Body of pancreas (tissue), 4 donors: ENCODE measurements around the gene TST.

Experiments
- POLR2A ChIP-seq, 3 donors: fragments of 450-650 bp; IDR thresholded peaks; one replicate each; pipeline ENCODE4 v1.6.1; 2016; ENCODE audit warnings: antibody characterized with exemption in 3 of 3, mild to moderate bottlenecking in 2 of 3
- TF ChIP-seq, protein P1 (sequence below), 7 experiments: fragments of 450-650 bp in 4 of 7; fragments of 200-600 bp in 3 of 7; sonication (generic) in 3 of 7; IDR thresholded peaks; one replicate each; pipeline ENCODE4 v1.5.1; 2016 to 2019; ENCODE audit warnings: antibody characterized with exemption in 7 of 7

DNA sequence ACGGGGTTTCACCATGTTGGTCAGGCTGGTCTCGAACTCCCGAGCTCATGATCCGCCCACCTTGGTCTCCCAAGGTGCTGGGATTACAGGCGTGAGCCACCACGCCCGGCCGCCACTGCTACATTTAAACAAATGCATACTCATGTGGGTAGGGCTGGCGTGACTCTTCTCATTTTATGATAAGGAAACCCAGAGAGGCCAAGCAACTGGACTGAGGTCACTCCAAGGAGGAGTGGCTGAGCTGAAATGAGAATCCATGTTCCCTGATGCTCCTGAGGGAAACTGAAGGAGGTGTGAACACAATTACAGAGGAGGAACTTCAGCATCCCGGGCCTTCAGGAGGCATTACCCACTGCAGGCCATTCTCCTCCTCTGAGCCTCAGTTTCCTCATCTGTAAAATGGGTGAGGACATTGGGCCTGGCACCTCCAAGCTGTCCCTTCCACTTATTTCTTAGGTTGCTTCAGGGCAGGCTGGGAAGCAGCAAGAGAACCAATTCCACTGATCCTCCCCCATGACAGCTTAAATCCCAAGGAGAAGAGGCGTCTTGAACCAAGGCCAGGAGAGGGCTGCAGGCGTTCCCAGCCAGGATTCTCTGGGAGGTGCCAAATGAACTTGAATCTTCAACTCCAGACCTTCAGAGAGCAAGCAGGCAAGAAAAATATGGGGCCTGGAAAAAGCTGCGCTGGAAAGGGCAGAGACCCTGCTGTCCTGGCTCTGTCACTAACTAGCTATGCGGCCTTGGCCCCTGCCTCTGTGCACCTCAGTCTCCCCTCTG is 2.9 kb downstream of the TST start:
- TF ChIP-seq, protein P1, sequence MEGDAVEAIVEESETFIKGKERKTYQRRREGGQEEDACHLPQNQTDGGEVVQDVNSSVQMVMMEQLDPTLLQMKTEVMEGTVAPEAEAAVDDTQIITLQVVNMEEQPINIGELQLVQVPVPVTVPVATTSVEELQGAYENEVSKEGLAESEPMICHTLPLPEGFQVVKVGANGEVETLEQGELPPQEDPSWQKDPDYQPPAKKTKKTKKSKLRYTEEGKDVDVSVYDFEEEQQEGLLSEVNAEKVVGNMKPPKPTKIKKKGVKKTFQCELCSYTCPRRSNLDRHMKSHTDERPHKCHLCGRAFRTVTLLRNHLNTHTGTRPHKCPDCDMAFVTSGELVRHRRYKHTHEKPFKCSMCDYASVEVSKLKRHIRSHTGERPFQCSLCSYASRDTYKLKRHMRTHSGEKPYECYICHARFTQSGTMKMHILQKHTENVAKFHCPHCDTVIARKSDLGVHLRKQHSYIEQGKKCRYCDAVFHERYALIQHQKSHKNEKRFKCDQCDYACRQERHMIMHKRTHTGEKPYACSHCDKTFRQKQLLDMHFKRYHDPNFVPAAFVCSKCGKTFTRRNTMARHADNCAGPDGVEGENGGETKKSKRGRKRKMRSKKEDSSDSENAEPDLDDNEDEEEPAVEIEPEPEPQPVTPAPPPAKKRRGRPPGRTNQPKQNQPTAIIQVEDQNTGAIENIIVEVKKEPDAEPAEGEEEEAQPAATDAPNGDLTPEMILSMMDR (IDR thresholded peaks at IDR 0.05): no peak
- TF ChIP-seq POLR2A (IDR thresholded peaks at IDR 0.05): no peak
